ENCODE data around the gene HPF1. TPM values are rescaled to one million over a fixed set of nuclear protein-coding genes. Genes with fewer than 3 reads are reported as not detected.

The HPF1 gene
- polyA plus RNA-seq, 1 of the 3 experiments (the other 2 are of a cell fraction) = 23.5 TPM

DNA sequence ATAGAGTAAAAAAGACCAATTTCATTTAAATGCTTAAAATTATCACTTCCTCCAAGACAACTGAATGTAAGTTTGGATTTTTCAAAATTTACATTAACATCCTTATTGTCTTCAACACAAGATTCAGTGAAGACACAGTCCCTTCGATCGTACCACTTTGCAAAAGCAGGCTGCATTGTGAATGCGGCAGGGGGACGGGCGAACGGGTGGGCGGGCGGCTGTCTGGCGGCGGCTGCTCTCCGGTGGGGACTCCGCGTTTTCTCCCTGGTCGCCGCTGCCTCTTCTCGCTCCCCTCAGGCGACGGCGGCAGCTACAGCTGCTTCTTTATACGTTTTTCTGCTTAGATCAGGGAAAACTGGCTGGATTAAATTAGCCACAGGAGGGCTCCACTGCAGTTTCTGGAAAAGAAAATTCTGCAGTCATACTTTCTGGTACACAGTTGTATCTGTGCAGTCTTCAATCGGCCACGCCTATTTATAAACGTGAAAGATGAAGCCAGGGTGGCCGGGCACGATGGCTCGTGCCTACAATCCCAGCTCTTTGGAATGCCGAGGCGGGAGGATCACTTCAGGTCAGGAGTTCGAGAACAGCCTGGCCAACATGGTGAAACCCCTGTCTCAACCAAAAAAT lies 33.9 kb upstream of the HPF1 start:
- Histone ChIP-seq H3K4me3 (ENCODE audit: low read depth in 2 of 2, low read length in 1 of 2) (peak overlapping the region; percentile 35 to 48), H3F3A (replicated peaks; ENCODE audit: insufficient read depth) (peaks cover 12% of the 10 kb centered on the region), H3K27me3 (ENCODE audit: insufficient read depth) (no peaks in the 10 kb centered on the region), H2AFZ (ENCODE audit: low read depth) (peak overlapping the region; percentile 60), H3K9me3 (no peaks in the 10 kb centered on the region), H3K4me2 (peak overlapping the region; percentile 68), H3K36me3 (replicated peaks in 1 of 2; ENCODE audit: control insufficient read depth in 1 of 2, insufficient read depth in 2 of 2, low read length in 1 of 2) (no peaks in the 10 kb centered on the region), H4K20me1 (ENCODE audit: insufficient read depth) (no peaks in the 10 kb centered on the region), H3K9ac (peak overlapping the region; percentile 3; the same call in 1 of the 2 replicates), H3K79me2 (ENCODE audit: insufficient read depth) (no peaks in the 10 kb centered on the region), H3K4me1 (ENCODE audit: control insufficient read depth in 1 of 2, insufficient read depth in 2 of 2, low read depth in 1 of 2, low read length in 1 of 2) (peaks cover 2 to 12% of the 10 kb centered on the region in 2 experiments; a peak in 2 of 4 replicates), H3K27ac (ENCODE audit: low read depth in 2 of 2, low read length in 1 of 2) (peak overlapping the region in 1 of 2 experiments; percentile 80; a peak in 2 of 4 replicates), H3K9me2 (no peaks in the 10 kb centered on the region)
- 8% methylated on average over 19 of the region's 29 CpGs for WGBS (ENCODE audit: low lambda C conversion rate)
- CTCF ChIA-PET = interaction anchor here (0.6 to 2.2 kb wide), 22 partner anchors 8 to 1606 kb away, joined by 3 to 14 read pairs (median 4); partner anchors contain the start of genes MFAP3L and NEK1
- DNase-seq = peak; percentile 81
- TF ChIP-seq CHD2 (IDR thresholded peaks at IDR 0.05; ENCODE audit: low read length, partially characterized antibody) (peak; percentile 40), TAF1 (IDR thresholded peaks at IDR 0.05; ENCODE audit: borderline replicate concordance, low read depth, low read length) (peak; percentile 17; the same call in 1 of the 2 replicates), EZH2phosphoT487 (IDR thresholded peaks at IDR 0.05; ENCODE audit: borderline replicate concordance, low read depth) (no peak), SIN3A (IDR thresholded peaks at IDR 0.05; ENCODE audit: borderline replicate concordance, low read depth, low read length) (no peak), CTCF (IDR thresholded peaks at IDR 0.05) (peak; percentile 72), RFX5 (IDR thresholded peaks at IDR 0.05; ENCODE audit: low read length) (no peak), RAD21 (IDR thresholded peaks at IDR 0.05; ENCODE audit: low read length) (peak; percentile 70), RCOR1 (IDR thresholded peaks at IDR 0.05; ENCODE audit: low read length) (peak; percentile 59), FOSL2 (IDR thresholded peaks at IDR 0.05; ENCODE audit: borderline replicate concordance, low read depth) (no peak), MXI1 (IDR thresholded peaks at IDR 0.05; ENCODE audit: low read depth, low read length) (peak; percentile 29; the same call in 1 of the 2 replicates), SMC3 (IDR thresholded peaks at IDR 0.05; ENCODE audit: low read depth, low read length) (peak; percentile 57), GATA2 (CRISPR knock-in tag; IDR thresholded peaks at IDR 0.05) (0 out of 2 replicates have a peak, but pooled peaks have one; percentile 27), ZBTB33 (IDR thresholded peaks at IDR 0.05; ENCODE audit: borderline replicate concordance, low read depth) (no peak), FOXM1 (IDR thresholded peaks at IDR 0.05; ENCODE audit: low read depth) (no peak), GABPA (IDR thresholded peaks at IDR 0.05; ENCODE audit: low read depth) (0 out of 2 replicates have a peak, but pooled peaks have one; percentile 9), NRF1 (IDR thresholded peaks at IDR 0.05; ENCODE audit: low read depth, low read length) (no peak)
- TF ChIP-seq, protein P1, sequence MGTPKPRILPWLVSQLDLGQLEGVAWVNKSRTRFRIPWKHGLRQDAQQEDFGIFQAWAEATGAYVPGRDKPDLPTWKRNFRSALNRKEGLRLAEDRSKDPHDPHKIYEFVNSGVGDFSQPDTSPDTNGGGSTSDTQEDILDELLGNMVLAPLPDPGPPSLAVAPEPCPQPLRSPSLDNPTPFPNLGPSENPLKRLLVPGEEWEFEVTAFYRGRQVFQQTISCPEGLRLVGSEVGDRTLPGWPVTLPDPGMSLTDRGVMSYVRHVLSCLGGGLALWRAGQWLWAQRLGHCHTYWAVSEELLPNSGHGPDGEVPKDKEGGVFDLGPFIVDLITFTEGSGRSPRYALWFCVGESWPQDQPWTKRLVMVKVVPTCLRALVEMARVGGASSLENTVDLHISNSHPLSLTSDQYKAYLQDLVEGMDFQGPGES (IDR thresholded peaks at IDR 0.05; ENCODE audit: low read depth, low read length) = no peak
- TF ChIP-seq, protein P2, sequence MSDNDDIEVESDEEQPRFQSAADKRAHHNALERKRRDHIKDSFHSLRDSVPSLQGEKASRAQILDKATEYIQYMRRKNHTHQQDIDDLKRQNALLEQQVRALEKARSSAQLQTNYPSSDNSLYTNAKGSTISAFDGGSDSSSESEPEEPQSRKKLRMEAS (IDR thresholded peaks at IDR 0.05; ENCODE audit: low read depth) = 0 out of 2 replicates have a peak, but pooled peaks have one; percentile 26
- POLR2A ChIA-PET = no interaction called here

Data from SK-N-SH (cell line).